Measurements from ENCODE around the gene ZNF827.

Gene ZNF827

DNA sequence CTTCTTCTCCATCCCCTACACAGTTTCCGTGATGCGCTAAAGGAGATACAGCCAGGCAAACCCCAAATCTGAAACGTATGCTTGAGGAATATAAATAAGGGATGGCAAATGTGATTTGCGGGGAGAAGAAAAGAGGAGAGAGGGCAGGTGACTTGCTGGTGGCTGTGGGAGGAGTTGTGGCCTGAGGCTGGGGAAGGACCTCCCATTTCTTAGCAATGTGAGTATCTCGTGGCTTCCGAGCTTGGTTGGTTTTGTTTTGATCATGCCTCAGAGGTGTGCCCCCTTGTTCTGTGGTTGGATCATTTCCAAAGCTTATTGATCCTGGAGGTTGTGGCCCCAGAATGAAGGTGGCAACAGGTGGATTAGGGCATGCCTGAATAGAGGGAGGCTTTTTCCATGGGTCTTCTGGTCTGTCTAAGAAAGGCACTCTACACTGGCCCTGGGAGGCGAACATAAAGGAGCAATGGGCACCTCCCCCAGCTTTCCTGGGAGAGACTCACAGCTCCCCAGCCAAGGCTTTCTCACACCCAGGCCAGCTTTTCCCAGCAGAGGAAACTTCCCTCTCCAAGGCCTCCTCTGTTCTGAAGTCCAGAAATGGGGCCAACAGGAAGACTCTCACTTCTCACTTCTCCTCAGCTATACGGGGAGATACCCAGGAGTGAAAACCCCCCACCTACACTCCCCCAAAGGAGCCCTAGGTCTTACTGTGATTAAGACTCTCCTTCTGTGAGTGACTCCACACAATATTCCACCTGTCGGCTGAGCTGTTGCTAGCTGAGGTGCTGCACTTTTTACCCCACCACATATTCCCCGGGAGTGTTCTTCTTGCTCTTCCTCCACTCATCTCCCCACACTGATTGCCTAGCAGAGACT, 218.6 kb downstream of the ZNF827 start:
- peak in 2 of 3 experiments; percentile 16 to 29 for DNase-seq (ENCODE audit: low read depth in 3 of 3)

DNA sequence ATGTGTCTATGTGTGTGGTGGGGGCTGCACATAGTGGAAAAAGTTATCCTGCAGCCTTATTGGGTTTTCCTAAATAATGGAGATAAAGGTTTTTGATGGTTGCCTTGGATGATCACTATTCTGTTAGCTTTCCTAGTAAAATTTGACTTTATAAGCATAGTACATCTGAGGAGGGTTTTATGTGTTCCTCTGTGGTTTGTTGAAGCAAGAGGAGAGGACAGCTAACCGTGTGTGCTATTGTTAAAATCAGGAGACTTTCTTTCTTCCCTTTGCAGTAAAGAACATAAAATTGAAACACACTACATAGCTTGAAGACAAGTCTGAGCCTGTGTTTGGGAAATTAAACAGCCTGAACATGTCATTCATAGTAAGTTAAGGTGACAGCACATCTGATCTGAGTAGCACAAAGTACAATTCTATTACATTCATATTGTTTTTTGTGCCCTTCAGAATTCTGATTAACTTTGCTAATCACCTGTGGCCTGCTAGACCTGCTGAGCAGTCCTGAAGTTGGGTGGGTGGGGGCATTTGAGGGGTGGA, 221.9 kb downstream of the ZNF827 start:
- no peak for DNase-seq (ENCODE audit: low read depth in 3 of 3)

DNA sequence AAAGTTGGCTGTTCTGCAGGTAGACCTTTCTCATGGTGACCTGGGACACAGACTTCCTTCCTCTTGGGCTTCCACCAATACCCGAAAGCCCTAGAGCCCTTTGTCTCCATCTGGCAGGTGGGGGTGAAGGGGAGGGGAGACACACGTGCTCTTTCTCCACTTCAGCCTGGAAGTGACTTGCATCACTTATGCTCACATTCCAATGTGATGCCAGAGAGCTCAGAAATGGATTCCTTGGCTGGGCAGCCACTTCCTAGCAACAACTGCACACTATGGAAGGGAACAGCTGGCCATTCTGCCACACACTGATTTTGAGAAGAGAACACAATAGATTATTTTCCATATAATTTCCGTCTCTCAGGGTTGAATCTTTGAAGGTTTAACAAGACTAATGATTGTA, 222.4 kb downstream of the ZNF827 start:
- DNase-seq (ENCODE audit: low read depth in 3 of 3), result no peak

DNA sequence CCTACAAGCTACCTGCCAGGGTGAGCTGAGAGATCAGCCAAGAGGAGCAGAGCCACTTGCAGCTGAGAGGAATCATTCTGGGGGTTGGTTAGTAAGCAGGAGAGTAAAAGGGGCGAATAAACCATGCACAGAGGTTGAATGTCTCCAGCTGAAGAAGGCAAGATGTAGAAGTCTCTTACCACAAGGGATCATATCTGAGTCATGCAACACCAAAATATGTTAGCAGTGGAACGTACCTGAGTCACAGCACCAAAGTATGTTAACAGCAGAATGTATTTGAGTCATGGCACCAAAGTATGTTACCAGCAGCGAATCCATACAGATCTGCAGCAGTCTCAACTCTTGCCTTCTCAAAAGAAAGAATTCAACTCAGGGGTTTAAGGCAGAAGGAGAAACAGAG, 228.8 kb downstream of the ZNF827 start:
- no peak for DNase-seq (ENCODE audit: low read depth in 3 of 3)

DNA sequence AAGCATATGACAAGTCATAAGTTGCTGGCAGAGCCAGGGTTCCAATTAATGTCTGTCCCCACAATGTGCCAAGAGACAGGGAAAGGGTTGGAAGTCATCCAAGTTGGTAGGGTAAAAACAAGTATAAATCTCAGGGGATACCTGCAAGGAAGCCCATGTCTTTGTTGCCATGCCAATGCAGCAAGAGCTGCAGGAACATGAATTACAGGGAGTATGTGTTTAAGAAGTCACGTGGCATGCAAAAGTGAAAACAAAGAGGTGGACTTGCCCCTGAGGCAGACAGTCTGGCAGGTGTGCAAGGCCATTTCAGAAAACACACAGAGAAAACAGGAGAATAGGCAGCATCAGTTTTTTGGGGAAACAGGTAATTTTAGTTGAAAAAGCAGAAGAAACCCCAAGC, 229.3 kb downstream of the ZNF827 start:
- no peak for DNase-seq (ENCODE audit: low read depth in 3 of 3)

Data from stimulated activated CD4-positive, alpha-beta T cell treated with anti-CD3 and anti-CD28 coated beads, TNF-alpha, amount 100 ng/mL, for 24 hours (primary cell).